Epithelial cell of proximal tubule (primary cell): Measurements from ENCODE around the gene CACNA1D. TPM values are rescaled to one million over a fixed set of nuclear protein-coding genes. Genes with fewer than 3 reads are reported as not detected.

Experiments
- DNase-seq: peaks from one replicate; pipeline ENCODE4 v3.0.0-alpha.2; 2011; ENCODE audit warnings: low read depth
- H3K4me3 ChIP-seq: 2 replicates; pipeline ENCODE4 v1.5.1; 2011; ENCODE audit warnings: low read depth, mild to moderate bottlenecking, low read length
- total RNA-seq: library from RNA; depleted of rRNA; stranded (reverse); fragments of >200 nt; gene quantifications from 2 replicates; pipeline ENCODE4 v1.2.3, GENCODE V29; 2015
- TF ChIP-seq, protein P1 (sequence below): conservative IDR thresholded peaks from 2 replicates; pipeline ENCODE4 v1.5.1; 2012; ENCODE audit warnings: low read depth, mild to moderate bottlenecking, low read length

The CACNA1D gene
- total RNA-seq, 1 donor from 2014 or later = 1.9 TPM

GRCh38 chr3:53689681-53690080 lies 195.3 kb downstream of the CACNA1D start:
- TF ChIP-seq, protein P1, sequence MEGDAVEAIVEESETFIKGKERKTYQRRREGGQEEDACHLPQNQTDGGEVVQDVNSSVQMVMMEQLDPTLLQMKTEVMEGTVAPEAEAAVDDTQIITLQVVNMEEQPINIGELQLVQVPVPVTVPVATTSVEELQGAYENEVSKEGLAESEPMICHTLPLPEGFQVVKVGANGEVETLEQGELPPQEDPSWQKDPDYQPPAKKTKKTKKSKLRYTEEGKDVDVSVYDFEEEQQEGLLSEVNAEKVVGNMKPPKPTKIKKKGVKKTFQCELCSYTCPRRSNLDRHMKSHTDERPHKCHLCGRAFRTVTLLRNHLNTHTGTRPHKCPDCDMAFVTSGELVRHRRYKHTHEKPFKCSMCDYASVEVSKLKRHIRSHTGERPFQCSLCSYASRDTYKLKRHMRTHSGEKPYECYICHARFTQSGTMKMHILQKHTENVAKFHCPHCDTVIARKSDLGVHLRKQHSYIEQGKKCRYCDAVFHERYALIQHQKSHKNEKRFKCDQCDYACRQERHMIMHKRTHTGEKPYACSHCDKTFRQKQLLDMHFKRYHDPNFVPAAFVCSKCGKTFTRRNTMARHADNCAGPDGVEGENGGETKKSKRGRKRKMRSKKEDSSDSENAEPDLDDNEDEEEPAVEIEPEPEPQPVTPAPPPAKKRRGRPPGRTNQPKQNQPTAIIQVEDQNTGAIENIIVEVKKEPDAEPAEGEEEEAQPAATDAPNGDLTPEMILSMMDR = no peak
- no peak overlapping the region for H3K4me3 ChIP-seq
- no peak for DNase-seq

GRCh38 chr3:53690521-53690920 lies 196.1 kb downstream of the CACNA1D start:
- no peak for DNase-seq
- TF ChIP-seq, protein P1 = no peak
- no peak overlapping the region for H3K4me3 ChIP-seq

GRCh38 chr3:53691349-53691748 lies 196.9 kb downstream of the CACNA1D start:
- no peak overlapping the region for H3K4me3 ChIP-seq
- no peak for DNase-seq
- TF ChIP-seq, protein P1 = no peak

DNA sequence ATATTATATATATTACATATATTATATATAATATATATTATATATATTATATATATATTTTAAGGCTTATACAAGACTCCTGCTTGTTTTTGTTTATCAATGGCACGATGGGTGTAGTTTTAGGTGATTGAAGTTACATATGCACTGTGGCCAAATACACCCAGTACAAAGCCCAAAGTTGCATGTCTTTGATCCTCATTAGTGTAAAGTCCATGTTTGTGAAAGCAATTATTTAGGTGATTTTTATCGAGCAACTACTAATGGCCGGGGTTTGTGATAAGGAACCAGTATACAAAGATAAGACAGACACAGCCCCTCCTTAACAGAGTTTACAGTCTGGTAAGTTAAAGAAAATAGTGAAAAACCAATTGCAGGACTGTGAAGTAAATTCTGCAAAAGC lies 197.5 kb downstream of the CACNA1D start:
- H3K4me3 ChIP-seq = no peak overlapping the region
- no peak for DNase-seq
- TF ChIP-seq, protein P1 = no peak

GRCh38 chr3:53693451-53693850 lies 199.0 kb downstream of the CACNA1D start:
- no peak overlapping the region for H3K4me3 ChIP-seq
- TF ChIP-seq, protein P1 = no peak
- no peak for DNase-seq

GRCh38 chr3:53694046-53694445 lies 199.6 kb downstream of the CACNA1D start:
- no peak overlapping the region for H3K4me3 ChIP-seq
- TF ChIP-seq, protein P1 = no peak
- DNase-seq = no peak

GRCh38 chr3:53694666-53695323 lies 200.4 kb downstream of the CACNA1D start:
- no peak overlapping the region for H3K4me3 ChIP-seq
- no peak for DNase-seq
- TF ChIP-seq, protein P1 = no peak
